ENCODE data around the gene TPPP3. TPM values are rescaled to one million over a fixed set of nuclear protein-coding genes. Genes with fewer than 3 reads are reported as not detected.

TPPP3 gene
- total RNA-seq, 6 donors from 2014 or later: 40.0 to 167 (median 112) TPM

- peak overlapping the region; percentile 43 to 69 (median 65) for H3K27ac ChIP-seq
- H3K9me3 ChIP-seq: no peaks in the 10 kb centered on the region
- peak overlapping the region in 1 of 4 donors; percentile 0 for H3K4me3 ChIP-seq
- peaks cover 51 to 88% (median 70%) of the 10 kb centered on the region in 4 donors for H3K4me1 ChIP-seq
- ATAC-seq (ENCODE audit: low FRiP score in 2 of 2) (no peak), DNase-seq (peak in 1 of 2 donors; percentile 69)
- TF ChIP-seq EP300 (IDR thresholded peaks at IDR 0.05): no peak
- TF ChIP-seq POLR2AphosphoS5 (IDR thresholded peaks at IDR 0.05): no peak
- no peak for TF ChIP-seq POLR2A (IDR thresholded peaks at IDR 0.05)
- TF ChIP-seq, protein P1, sequence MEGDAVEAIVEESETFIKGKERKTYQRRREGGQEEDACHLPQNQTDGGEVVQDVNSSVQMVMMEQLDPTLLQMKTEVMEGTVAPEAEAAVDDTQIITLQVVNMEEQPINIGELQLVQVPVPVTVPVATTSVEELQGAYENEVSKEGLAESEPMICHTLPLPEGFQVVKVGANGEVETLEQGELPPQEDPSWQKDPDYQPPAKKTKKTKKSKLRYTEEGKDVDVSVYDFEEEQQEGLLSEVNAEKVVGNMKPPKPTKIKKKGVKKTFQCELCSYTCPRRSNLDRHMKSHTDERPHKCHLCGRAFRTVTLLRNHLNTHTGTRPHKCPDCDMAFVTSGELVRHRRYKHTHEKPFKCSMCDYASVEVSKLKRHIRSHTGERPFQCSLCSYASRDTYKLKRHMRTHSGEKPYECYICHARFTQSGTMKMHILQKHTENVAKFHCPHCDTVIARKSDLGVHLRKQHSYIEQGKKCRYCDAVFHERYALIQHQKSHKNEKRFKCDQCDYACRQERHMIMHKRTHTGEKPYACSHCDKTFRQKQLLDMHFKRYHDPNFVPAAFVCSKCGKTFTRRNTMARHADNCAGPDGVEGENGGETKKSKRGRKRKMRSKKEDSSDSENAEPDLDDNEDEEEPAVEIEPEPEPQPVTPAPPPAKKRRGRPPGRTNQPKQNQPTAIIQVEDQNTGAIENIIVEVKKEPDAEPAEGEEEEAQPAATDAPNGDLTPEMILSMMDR (IDR thresholded peaks at IDR 0.05): no peak
- 60 to 87% methylated on average over 1 to 12 of the region's 13 CpGs for WGBS, 2 donors
- H3K27me3 ChIP-seq: peaks cover 0 to 13% (median 2%) of the 10 kb centered on the region in 4 donors
- H3K36me3 ChIP-seq: no peaks in the 10 kb centered on the region
Observed at GRCh38 chr16:67395458-67396158, 2.3 kb upstream of the TPPP3 start.

- WGBS, 2 donors: 56 to 83% methylated on average over 2 to 10 of the region's 10 CpGs
- TF ChIP-seq POLR2AphosphoS5 (IDR thresholded peaks at IDR 0.05): no peak
- TF ChIP-seq, protein P1 (IDR thresholded peaks at IDR 0.05): no peak
- no peak for ATAC-seq (ENCODE audit: low FRiP score in 2 of 2)
- H3K4me1 ChIP-seq: peaks cover 54 to 88% (median 71%) of the 10 kb centered on the region in 4 donors
- peak overlapping the region in 3 of 4 donors; percentile 65 to 69 (median 65) for H3K27ac ChIP-seq
- no peak for DNase-seq
- H3K4me3 ChIP-seq: peak overlapping the region in 2 of 4 donors; percentile 1 to 51
- no peaks in the 10 kb centered on the region for H3K36me3 ChIP-seq
- peaks cover 0 to 13% (median 2%) of the 10 kb centered on the region in 4 donors for H3K27me3 ChIP-seq
- no peaks in the 10 kb centered on the region for H3K9me3 ChIP-seq
Observed at GRCh38 chr16:67395105-67395457, 1.8 kb upstream of the TPPP3 start.

- peaks cover 51 to 88% (median 69%) of the 10 kb centered on the region in 4 donors for H3K4me1 ChIP-seq
- TF ChIP-seq POLR2AphosphoS5 (IDR thresholded peaks at IDR 0.05) (no peak), POLR2A (IDR thresholded peaks at IDR 0.05) (no peak), EP300 (IDR thresholded peaks at IDR 0.05) (no peak)
- TF ChIP-seq, protein P1 (IDR thresholded peaks at IDR 0.05): no peak
- peak overlapping the region in 3 of 4 donors; percentile 37 to 65 (median 51) for H3K4me3 ChIP-seq
- H3K27ac ChIP-seq: peak overlapping the region; percentile 65 to 76 (median 68)
- DNase-seq (peak in 1 of 2 donors; percentile 87), ATAC-seq (ENCODE audit: low FRiP score in 2 of 2) (no peak)
- H3K27me3 ChIP-seq: peaks cover 0 to 13% (median 2%) of the 10 kb centered on the region in 4 donors
- H3K9me3 ChIP-seq: no peaks in the 10 kb centered on the region
- H3K36me3 ChIP-seq: no peaks in the 10 kb centered on the region
- WGBS, 2 donors: 47 to 51% methylated on average over 43 to 86 of the region's 88 CpGs
Observed at GRCh38 chr16:67394155-67395104, 1.1 kb upstream of the TPPP3 start.

- ATAC-seq (ENCODE audit: low FRiP score in 2 of 2) (no peak), DNase-seq (no peak)
- no peaks in the 10 kb centered on the region for H3K9me3 ChIP-seq
- peak overlapping the region in 3 of 4 donors; percentile 37 to 65 (median 51) for H3K4me3 ChIP-seq
- peak overlapping the region; percentile 65 to 76 (median 68) for H3K27ac ChIP-seq
- H3K36me3 ChIP-seq: no peaks in the 10 kb centered on the region
- peaks cover 0 to 13% (median 2%) of the 10 kb centered on the region in 4 donors for H3K27me3 ChIP-seq
- 12 to 23% methylated on average over 15 to 16 of the region's 20 CpGs for WGBS, 2 donors
- peaks cover 47 to 81% (median 63%) of the 10 kb centered on the region in 4 donors for H3K4me1 ChIP-seq
- TF ChIP-seq EP300 (IDR thresholded peaks at IDR 0.05): no peak
- TF ChIP-seq, protein P1 (IDR thresholded peaks at IDR 0.05): no peak
- TF ChIP-seq POLR2A (IDR thresholded peaks at IDR 0.05): no peak
- no peak for TF ChIP-seq POLR2AphosphoS5 (IDR thresholded peaks at IDR 0.05)
Observed at GRCh38 chr16:67393788-67394154, 473 bp upstream of the TPPP3 start.
